Fibroblast of the aortic adventitia (primary cell): ENCODE results near the gene MLX. TPM values are rescaled to one million over a fixed set of nuclear protein-coding genes. Genes with fewer than 3 reads are reported as not detected.

ENCODE experiments used
- DNase-seq: peaks from one replicate; pipeline ENCODE4 v3.0.0-alpha.2; 2010; ENCODE audit warnings: low read depth
- H3K4me3 ChIP-seq: 2 replicates; pipeline ENCODE4 v1.5.1; 2011; ENCODE audit warnings: low read depth, mild to moderate bottlenecking, control low read depth, low read length, moderate library complexity
- total RNA-seq: library from RNA; depleted of rRNA; stranded (reverse); fragments of >200 nt; gene quantifications from 2 replicates; pipeline ENCODE4 v1.2.3, GENCODE V29; 2012; ENCODE audit warnings: low replicate concordance
- TF ChIP-seq, protein P1 (sequence below): IDR thresholded peaks from 2 replicates; pipeline ENCODE4 v1.5.1; 2011; ENCODE audit warnings: mild to moderate bottlenecking, low read length, control low read depth, inconsistent platforms; ENCODE audit not compliant: insufficient read depth

MLX gene
- total RNA-seq, 1 donor: 41.8 TPM

DNA sequence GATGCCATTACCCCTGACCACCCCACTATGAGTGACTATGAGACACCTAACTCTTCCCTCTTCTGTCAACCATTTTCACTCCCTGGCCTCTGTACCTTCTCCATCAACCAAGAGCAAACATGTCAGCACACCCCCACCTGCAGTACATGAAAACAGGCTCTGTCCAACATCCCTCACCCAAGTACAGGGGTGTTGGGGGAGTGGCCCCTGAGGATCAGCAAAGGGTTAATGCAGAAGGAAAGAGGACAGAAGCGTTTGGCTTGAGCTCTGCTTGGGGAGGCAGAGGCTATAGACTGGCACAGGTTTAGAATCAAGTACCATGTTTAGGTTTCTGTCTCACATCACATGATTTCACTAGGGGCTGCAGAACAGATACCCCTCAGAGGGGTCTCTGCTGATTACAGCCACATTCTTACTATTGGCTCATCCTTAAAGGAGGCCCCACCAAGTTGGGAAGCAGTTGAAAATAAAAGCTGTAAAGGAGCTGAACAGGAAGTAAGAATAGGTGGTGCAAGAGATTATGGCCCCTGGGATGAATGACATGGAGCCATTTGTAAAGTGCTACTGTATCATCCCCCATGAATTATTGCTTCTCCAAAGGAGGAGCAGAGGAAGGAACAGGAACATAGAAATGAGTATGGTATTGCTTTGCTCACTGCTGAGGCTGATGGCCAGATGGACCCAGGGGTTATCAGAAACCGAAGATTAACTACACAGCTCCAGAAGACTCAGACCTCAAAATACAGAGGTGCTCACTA lies 13.1 kb downstream of the MLX start:
- TF ChIP-seq, protein P1, sequence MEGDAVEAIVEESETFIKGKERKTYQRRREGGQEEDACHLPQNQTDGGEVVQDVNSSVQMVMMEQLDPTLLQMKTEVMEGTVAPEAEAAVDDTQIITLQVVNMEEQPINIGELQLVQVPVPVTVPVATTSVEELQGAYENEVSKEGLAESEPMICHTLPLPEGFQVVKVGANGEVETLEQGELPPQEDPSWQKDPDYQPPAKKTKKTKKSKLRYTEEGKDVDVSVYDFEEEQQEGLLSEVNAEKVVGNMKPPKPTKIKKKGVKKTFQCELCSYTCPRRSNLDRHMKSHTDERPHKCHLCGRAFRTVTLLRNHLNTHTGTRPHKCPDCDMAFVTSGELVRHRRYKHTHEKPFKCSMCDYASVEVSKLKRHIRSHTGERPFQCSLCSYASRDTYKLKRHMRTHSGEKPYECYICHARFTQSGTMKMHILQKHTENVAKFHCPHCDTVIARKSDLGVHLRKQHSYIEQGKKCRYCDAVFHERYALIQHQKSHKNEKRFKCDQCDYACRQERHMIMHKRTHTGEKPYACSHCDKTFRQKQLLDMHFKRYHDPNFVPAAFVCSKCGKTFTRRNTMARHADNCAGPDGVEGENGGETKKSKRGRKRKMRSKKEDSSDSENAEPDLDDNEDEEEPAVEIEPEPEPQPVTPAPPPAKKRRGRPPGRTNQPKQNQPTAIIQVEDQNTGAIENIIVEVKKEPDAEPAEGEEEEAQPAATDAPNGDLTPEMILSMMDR: no peak
- H3K4me3 ChIP-seq: no peak overlapping the region
- no peak for DNase-seq

DNA sequence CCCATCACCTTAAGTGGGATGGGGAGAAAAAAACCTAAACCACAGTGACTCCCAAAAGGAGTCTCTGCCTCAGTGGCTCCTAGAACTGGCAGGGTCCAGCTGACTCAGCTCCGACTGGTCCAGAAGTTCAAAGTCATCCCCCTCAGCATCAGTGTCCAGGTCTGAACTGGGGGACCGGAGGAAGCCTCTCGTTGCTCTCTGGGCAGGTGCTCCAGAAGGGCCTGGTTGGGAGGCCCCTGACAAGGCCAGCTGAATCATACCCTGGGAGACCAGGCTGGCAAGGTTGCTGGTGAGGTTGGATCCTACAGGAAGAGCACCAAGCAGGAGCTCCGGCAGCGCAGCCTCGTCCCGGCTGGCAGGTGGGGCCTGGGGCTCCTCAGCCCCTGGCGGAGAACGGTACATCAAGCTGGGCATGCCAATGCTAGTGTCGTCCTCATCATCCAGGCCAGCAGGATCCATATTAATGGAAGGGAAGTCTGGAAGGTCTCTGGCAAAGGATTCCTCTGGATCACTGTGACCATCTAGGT lies 14.9 kb downstream of the MLX start:
- H3K4me3 ChIP-seq: no peak overlapping the region
- TF ChIP-seq, protein P1: no peak
- no peak for DNase-seq

DNA sequence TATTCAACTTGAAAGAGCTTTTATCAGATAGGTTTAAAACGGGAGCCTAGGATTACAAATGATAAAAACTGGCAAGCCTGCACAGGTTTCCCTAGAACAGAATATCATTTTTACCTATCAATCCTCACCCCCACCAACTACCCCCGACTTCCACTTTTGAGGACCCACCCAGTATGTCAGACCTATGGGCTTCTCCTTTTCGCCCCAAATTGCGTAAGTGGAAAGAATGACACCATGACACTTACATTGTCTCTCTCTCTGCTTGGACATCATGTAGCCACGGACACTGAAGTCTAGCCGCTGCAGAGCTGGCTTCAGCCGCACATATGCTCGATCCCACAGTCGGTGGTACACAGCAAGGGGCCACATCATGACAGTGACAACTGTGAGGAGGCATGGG lies 18.0 kb downstream of the MLX start:
- DNase-seq: no peak
- H3K4me3 ChIP-seq: no peak overlapping the region
- TF ChIP-seq, protein P1: no peak

DNA sequence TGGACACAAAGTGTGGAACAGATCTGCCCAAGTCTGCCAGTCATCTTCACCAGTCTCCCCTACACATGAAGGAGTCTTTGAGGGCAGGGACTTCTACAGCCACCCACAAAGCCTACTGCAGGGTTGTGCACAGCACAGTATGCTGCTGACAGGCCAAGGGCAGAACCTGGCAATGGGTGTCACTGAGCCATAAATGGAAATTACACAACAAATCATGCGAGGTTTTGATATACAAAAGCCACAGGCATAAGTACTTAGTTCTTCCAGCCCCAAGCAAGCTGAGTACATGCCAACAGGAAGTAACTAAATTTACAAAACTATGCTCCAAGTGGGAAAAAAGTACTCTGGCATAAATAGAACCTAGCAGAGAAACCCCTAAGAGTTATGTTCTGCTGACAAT lies 18.5 kb downstream of the MLX start:
- TF ChIP-seq, protein P1: no peak
- H3K4me3 ChIP-seq: no peak overlapping the region
- DNase-seq: no peak

DNA sequence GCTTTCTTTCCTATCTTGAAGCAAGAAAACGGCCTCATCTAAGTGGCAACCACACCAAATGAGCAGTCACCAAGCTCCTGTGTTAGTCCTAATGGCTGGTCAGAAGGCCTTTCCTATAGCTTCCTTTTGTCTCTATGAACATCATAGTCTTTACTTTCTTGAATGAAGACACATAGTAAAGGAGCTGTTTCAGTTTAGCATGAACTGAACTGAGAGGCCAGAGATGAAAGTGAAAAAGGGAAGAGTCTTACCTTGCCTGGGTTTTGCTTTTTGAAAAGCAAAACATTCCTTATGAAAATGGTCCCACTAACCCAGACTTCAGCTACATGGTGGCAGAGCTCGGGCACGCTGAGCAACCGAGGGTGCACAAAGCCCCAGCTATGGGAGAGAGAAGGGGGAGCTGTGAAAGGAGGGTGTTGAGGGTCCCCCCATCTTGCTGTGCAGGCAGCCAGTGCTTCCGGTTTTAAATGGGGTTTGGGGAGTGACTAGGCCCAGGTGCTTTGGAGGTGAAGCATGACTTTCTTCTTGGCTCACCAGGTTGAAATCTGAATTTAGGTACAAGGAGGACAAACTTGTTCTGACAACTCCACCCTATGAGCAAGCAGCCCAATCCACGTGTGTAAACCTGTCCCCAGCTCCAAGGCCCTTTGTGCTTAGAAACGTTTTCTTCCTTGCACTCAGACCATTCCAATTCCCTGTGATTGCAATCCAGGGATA lies 19.8 kb downstream of the MLX start:
- no peak for DNase-seq
- no peak overlapping the region for H3K4me3 ChIP-seq
- TF ChIP-seq, protein P1: no peak

DNA sequence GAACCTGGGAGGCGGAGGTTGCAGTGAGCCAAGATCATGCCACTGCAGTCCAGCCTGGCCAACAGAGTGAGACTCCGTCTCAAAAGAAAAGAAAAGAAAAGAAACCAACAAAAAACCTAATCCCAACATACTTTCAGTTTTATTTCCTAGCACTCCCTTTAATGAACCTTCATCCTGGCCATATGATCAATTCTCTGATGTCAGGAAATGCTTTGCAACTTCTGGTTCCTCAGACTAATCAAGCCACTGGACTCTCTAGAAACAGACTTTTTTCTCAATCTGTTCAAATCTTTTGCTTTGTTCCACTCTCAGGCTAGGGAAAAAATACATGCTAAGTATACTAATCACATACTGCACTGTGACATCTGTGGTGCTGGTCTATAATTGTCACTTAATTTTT lies 24.0 kb downstream of the MLX start:
- TF ChIP-seq, protein P1: no peak
- DNase-seq: no peak

More for the DNA sequence above, 24.0 kb downstream of the MLX start:
- H3K4me3 ChIP-seq: no peak overlapping the region
